Glutamatergic neuron (in vitro differentiated cells): ENCODE data around the gene SOX18. TPM values are rescaled to one million over a fixed set of nuclear protein-coding genes. Genes with fewer than 3 reads are reported as not detected.

Experiments used
- DNase-seq: peaks from one replicate; pipeline ENCODE4 v3.0.0; 2022
- H3K27ac Mint-ChIP-seq: one replicate; pipeline ENCODE4 v1.8.0; 2020; ENCODE audit warnings: mild to moderate bottlenecking, mixed read lengths, inconsistent platforms; ENCODE audit not compliant: unreplicated experiment
- H3K27me3 Mint-ChIP-seq: one replicate; pipeline ENCODE4 v1.8.0; 2020; ENCODE audit warnings: mild to moderate bottlenecking, moderate library complexity, mixed read lengths, inconsistent platforms; ENCODE audit not compliant: unreplicated experiment
- H3K36me3 Mint-ChIP-seq: one replicate; pipeline ENCODE4 v1.8.0; 2020; ENCODE audit warnings: mild to moderate bottlenecking, mixed read lengths, inconsistent platforms; ENCODE audit not compliant: unreplicated experiment
- H3K4me1 Mint-ChIP-seq: one replicate; pipeline ENCODE4 v1.8.0; 2020; ENCODE audit warnings: mild to moderate bottlenecking, low read depth, mixed read lengths, inconsistent platforms; ENCODE audit not compliant: unreplicated experiment
- H3K4me3 Mint-ChIP-seq: one replicate; pipeline ENCODE4 v1.8.0; 2020; ENCODE audit warnings: mild to moderate bottlenecking, mixed read lengths, inconsistent platforms; ENCODE audit not compliant: unreplicated experiment
- H3K9me3 Mint-ChIP-seq: one replicate; pipeline ENCODE4 v1.8.0; 2020; ENCODE audit warnings: mild to moderate bottlenecking, moderate library complexity, mixed read lengths, inconsistent platforms; ENCODE audit not compliant: unreplicated experiment
- total RNA-seq: library from RNA; stranded (reverse); fragmentation: NEBNext Ultra II Directional; extraction: Animal tissue kit (Norgen Biotek cat#: 25700); gene quantifications from one replicate; pipeline ENCODE4 v1.2.1, GENCODE V29; 2021; ENCODE audit not compliant: unreplicated experiment
- TF ChIP-seq, protein P1 (sequence below): fragments of 200-600 bp; sonication (generic); IDR thresholded peaks from one replicate; pipeline ENCODE4 v1.5.0; 2021; ENCODE audit not compliant: partially characterized antibody, unreplicated experiment

Gene SOX18
- total RNA-seq, 1 donor from 2014 or later, result 0.66 TPM

GRCh38 chr20:64070244-64070993, 21.0 kb upstream of the SOX18 start:
- TF ChIP-seq, protein P1, sequence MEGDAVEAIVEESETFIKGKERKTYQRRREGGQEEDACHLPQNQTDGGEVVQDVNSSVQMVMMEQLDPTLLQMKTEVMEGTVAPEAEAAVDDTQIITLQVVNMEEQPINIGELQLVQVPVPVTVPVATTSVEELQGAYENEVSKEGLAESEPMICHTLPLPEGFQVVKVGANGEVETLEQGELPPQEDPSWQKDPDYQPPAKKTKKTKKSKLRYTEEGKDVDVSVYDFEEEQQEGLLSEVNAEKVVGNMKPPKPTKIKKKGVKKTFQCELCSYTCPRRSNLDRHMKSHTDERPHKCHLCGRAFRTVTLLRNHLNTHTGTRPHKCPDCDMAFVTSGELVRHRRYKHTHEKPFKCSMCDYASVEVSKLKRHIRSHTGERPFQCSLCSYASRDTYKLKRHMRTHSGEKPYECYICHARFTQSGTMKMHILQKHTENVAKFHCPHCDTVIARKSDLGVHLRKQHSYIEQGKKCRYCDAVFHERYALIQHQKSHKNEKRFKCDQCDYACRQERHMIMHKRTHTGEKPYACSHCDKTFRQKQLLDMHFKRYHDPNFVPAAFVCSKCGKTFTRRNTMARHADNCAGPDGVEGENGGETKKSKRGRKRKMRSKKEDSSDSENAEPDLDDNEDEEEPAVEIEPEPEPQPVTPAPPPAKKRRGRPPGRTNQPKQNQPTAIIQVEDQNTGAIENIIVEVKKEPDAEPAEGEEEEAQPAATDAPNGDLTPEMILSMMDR, result no peak
- H3K4me1 Mint-ChIP-seq, result no peaks in the 10 kb centered on the region
- no peaks in the 10 kb centered on the region for H3K36me3 Mint-ChIP-seq
- no peak for DNase-seq
- H3K27ac Mint-ChIP-seq, result no peak overlapping the region
- H3K9me3 Mint-ChIP-seq, result no peaks in the 10 kb centered on the region
- peaks cover 1% of the 10 kb centered on the region for H3K27me3 Mint-ChIP-seq
- H3K4me3 Mint-ChIP-seq, result no peak overlapping the region

- TF ChIP-seq, protein P1, result peak; percentile 85
- Mint-ChIP-seq H3K27ac (no peak overlapping the region), H3K4me1 (peaks cover under 1% of the 10 kb centered on the region), H3K27me3 (peaks cover 1% of the 10 kb centered on the region), H3K4me3 (no peak overlapping the region), H3K9me3 (no peaks in the 10 kb centered on the region), H3K36me3 (no peaks in the 10 kb centered on the region)
- peak; percentile 74 for DNase-seq
Observed at GRCh38 chr20:64069614-64070243, 20.3 kb upstream of the SOX18 start.

DNA sequence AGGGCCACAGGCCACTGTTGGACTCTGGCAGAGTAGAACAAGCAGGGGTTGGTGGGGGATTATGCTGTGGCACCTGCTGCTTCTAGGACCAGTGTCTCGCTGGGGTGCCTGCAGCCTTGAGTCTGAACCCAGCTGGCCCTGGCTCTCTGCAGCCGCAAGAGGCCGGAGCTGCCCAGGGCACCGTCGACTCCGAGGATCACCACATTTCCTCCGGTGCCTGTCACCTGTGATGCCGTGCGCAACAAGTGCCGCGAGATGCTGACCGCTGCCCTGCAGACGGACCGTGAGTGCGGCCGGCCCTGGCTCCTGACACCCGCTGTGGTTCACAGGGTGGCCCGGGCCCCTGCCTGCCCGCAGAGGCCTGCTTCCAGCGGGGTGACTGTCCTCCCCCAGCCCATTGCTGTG, 19.8 kb upstream of the SOX18 start:
- Mint-ChIP-seq H3K9me3 (no peaks in the 10 kb centered on the region), H3K4me3 (no peak overlapping the region), H3K4me1 (peaks cover 3% of the 10 kb centered on the region), H3K27ac (no peak overlapping the region), H3K27me3 (peaks cover 1% of the 10 kb centered on the region), H3K36me3 (no peaks in the 10 kb centered on the region)
- TF ChIP-seq, protein P1, result no peak
- DNase-seq, result no peak

DNA sequence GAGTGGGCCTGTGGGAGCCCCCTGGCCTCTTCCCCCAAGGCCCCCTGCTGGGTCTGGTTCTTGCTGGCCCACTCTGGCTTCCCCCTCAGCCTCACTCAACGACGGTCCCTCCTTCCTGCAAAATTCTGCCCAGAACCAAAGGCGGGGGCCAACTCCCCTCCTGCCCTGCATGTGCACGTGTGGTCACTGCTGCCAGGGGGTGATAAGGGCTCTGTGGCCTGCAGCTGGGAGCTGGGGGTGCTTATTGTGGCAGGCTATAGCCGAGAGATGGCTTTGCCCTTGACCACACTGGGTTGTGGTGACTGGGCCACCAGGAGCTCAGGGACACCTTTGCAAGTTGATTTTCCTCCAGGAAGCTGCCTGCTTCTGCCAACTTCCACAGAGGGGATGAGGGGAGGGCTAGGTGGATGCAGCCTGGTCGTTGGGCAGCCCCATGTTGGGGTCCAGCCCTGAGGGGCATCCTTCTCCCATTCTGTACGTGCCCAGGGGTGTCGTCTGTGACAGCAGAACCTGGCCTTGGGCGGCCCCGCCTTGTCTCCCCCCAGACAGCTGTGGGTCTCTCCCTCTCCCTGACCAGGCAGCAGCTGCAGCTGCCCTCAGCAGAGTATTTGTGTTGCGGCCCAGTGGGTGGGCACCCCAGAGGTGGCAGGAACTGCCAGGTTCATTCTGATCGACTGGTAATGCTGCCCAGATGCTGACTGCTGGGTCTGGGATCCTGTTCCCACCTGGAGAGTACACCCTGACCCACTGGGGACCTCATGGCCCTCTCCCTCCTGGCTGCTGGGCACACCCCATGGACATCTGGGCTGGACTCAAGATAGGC, 19.2 kb upstream of the SOX18 start:
- Mint-ChIP-seq H3K4me3 (no peak overlapping the region), H3K27me3 (peaks cover 5% of the 10 kb centered on the region), H3K36me3 (no peaks in the 10 kb centered on the region), H3K4me1 (peaks cover 8% of the 10 kb centered on the region), H3K27ac (no peak overlapping the region), H3K9me3 (peaks cover 2% of the 10 kb centered on the region)
- DNase-seq, result no peak
- TF ChIP-seq, protein P1, result no peak
